Measurements from ENCODE around the gene MRPL21.

MRPL21 gene

DNA sequence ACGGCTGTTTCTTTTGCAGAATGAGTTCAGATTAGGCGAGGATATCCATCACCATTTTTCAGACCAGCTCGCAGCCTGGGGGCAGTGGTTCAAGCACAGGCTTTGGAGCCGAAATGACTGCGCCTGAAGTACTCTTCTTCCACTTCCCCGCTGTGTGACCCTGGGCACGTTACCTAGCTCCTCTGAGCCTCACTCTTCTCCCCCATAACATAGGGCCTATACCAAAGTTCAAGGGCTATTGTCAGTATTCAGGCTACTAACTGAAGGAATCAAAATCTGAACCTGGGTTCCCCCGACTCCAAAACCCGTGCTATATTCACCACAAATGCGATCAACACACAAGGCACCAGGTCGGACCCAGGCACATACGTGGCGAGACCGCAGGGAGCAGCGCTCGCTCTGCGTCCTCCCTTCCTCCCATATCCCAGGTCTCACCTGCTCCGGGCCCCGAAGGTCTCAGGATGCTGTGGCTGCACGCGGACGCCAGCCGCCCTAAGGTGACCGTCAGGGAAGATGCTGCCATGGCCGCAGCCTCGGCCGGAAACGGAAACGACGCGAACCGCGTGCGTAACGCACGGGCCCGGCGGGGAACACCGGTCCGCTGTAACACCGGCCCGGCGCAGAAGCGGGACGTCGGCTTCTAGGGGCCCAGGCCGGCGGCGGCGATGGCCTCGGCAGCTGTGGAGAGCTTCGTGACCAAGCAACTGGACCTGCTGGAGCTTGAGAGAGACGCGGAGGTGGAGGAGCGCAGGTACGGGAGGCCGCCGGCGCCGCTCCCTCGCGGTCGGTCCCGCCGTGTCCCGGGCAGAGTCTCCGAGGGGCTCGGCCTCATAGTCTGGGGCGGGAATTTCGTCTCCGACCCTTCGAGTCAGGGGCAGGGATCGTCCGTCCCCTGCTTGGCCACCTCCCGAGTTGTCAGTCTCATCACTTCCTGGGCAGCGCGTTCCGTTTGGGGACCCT lies at the start of gene MRPL21, which contains the start of gene IGHMBP2:
MRPL21 (minus strand) TSS at position 545 of the 960 bp plus-strand sequence; CDS start at position 523, 22 bp downstream.
IGHMBP2 (plus strand) TSS at position 604 of the 960 bp plus-strand sequence; CDS start at position 666, 62 bp downstream.
- H3K4me3 ChIP-seq (ENCODE audit: low read length), result peak within 1 kb of the TSS; percentile 96
- 0 out of 2 replicates have a peak, but pooled peaks cover 5% of the 10 kb centered on the region for H4K20me1 ChIP-seq (ENCODE audit: control insufficient read depth, insufficient read depth, low read depth, low read length)
- no peaks in the 10 kb centered on the region for H3K27me3 ChIP-seq (ENCODE audit: control insufficient read depth, low read length)
- H3K9me3 ChIP-seq (ENCODE audit: control insufficient read depth, insufficient read depth, low read length), result no peaks in the 10 kb centered on the region
- H3K27ac ChIP-seq (ENCODE audit: low read depth, low read length), result 0 out of 2 replicates have a peak within 1 kb of the TSS, but pooled peaks have one; percentile 3
- TF ChIP-seq, protein P1, sequence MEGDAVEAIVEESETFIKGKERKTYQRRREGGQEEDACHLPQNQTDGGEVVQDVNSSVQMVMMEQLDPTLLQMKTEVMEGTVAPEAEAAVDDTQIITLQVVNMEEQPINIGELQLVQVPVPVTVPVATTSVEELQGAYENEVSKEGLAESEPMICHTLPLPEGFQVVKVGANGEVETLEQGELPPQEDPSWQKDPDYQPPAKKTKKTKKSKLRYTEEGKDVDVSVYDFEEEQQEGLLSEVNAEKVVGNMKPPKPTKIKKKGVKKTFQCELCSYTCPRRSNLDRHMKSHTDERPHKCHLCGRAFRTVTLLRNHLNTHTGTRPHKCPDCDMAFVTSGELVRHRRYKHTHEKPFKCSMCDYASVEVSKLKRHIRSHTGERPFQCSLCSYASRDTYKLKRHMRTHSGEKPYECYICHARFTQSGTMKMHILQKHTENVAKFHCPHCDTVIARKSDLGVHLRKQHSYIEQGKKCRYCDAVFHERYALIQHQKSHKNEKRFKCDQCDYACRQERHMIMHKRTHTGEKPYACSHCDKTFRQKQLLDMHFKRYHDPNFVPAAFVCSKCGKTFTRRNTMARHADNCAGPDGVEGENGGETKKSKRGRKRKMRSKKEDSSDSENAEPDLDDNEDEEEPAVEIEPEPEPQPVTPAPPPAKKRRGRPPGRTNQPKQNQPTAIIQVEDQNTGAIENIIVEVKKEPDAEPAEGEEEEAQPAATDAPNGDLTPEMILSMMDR (IDR thresholded peaks at IDR 0.05; ENCODE audit: low read depth, low read length, poor library complexity, severe bottlenecking), result no peak
- TF ChIP-seq EZH2phosphoT487 (IDR thresholded peaks at IDR 0.05; ENCODE audit: borderline replicate concordance, low read length), result no peak
- no peaks in the 10 kb centered on the region for H3K9me2 ChIP-seq (replicated peaks; ENCODE audit: control insufficient read depth, low read length)
- H3K4me1 ChIP-seq (ENCODE audit: control insufficient read depth, low read length), result peaks cover 24% of the 10 kb centered on the region
- peaks cover 51% of the 10 kb centered on the region for H3K36me3 ChIP-seq (ENCODE audit: control insufficient read depth, low read length)
- peaks cover 75% of the 10 kb centered on the region for H3K79me2 ChIP-seq (ENCODE audit: control insufficient read depth, low read length)
- H3K4me2 ChIP-seq (ENCODE audit: low read length), result peak within 1 kb of the TSS; percentile 82
- H3F3A ChIP-seq (ENCODE audit: control insufficient read depth, insufficient read depth), result no peaks in the 10 kb centered on the region

DNA sequence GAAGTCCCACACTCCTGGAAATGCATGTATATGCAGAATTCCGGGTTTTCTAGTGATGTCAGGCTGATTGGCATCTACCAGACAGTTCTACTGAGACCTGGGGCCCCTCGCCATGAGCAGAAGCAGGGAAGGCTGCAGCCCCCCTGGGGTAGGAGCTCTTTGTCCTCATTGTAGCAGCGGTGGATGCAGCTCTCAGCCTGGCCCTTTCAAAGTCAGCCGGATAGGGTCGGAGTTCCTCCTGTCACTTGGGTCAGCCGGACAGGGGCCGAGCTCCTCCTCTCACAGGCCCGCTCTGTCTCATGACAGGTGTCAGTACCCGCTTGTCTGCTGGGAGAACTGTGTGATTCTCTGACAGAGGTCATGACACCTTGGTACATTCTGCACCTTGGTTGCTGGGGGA lies 47.1 kb upstream of the MRPL21 start:
- TF ChIP-seq EZH2phosphoT487 (IDR thresholded peaks at IDR 0.05; ENCODE audit: borderline replicate concordance, low read length), result no peak
- TF ChIP-seq, protein P1 (IDR thresholded peaks at IDR 0.05; ENCODE audit: low read depth, low read length, poor library complexity, severe bottlenecking), result no peak
- no peak overlapping the region for H3K4me2 ChIP-seq (ENCODE audit: low read length)

DNA sequence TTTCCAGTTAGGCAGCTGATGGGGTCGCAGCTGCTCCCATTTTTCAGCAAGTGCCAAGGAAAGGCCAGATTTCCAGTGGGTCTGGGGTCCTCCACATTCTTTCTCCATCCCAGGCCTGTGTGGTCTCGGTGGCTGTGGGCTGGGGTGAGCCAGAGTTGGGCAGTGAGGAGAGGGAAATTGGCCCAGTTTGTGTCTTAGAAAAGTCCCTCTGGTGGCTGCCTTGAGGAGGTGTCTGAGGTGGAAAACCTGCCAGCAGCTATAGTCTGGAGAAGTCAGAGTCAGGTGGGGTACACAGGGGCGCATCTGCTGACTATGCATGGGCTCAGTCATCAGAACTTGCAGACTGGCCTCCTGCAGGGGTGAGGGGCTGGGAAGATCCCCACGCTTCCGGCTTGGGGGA lies 46.6 kb upstream of the MRPL21 start:
- no peaks in the 10 kb centered on the region for H3F3A ChIP-seq (ENCODE audit: control insufficient read depth, insufficient read depth)
- H3K4me2 ChIP-seq (ENCODE audit: low read length), result no peak overlapping the region
- TF ChIP-seq, protein P1 (IDR thresholded peaks at IDR 0.05; ENCODE audit: low read depth, low read length, poor library complexity, severe bottlenecking), result peak; percentile 42
- TF ChIP-seq EZH2phosphoT487 (IDR thresholded peaks at IDR 0.05; ENCODE audit: borderline replicate concordance, low read length), result no peak
- H3K79me2 ChIP-seq (ENCODE audit: control insufficient read depth, low read length), result no peaks in the 10 kb centered on the region
- H4K20me1 ChIP-seq (ENCODE audit: control insufficient read depth, insufficient read depth, low read depth, low read length), result no peaks in the 10 kb centered on the region
- H3K9me3 ChIP-seq (ENCODE audit: control insufficient read depth, insufficient read depth, low read length), result no peaks in the 10 kb centered on the region
- H3K4me3 ChIP-seq (ENCODE audit: low read length), result no peak overlapping the region
- no peaks in the 10 kb centered on the region for H3K36me3 ChIP-seq (ENCODE audit: control insufficient read depth, low read length)
- no peaks in the 10 kb centered on the region for H3K27me3 ChIP-seq (ENCODE audit: control insufficient read depth, low read length)
- H3K9me2 ChIP-seq (replicated peaks; ENCODE audit: control insufficient read depth, low read length), result no peaks in the 10 kb centered on the region
- no peaks in the 10 kb centered on the region for H3K4me1 ChIP-seq (ENCODE audit: control insufficient read depth, low read length)
- no peak overlapping the region for H3K27ac ChIP-seq (ENCODE audit: low read depth, low read length)

More for the DNA sequence above, 47.1 kb upstream of the MRPL21 start:
- H3K9me2 ChIP-seq (replicated peaks; ENCODE audit: control insufficient read depth, low read length), result no peaks in the 10 kb centered on the region
- H3K9me3 ChIP-seq (ENCODE audit: control insufficient read depth, insufficient read depth, low read length), result no peaks in the 10 kb centered on the region
- no peaks in the 10 kb centered on the region for H4K20me1 ChIP-seq (ENCODE audit: control insufficient read depth, insufficient read depth, low read depth, low read length)
- no peaks in the 10 kb centered on the region for H3K4me1 ChIP-seq (ENCODE audit: control insufficient read depth, low read length)
- H3K79me2 ChIP-seq (ENCODE audit: control insufficient read depth, low read length), result no peaks in the 10 kb centered on the region
- H3F3A ChIP-seq (ENCODE audit: control insufficient read depth, insufficient read depth), result no peaks in the 10 kb centered on the region
- H3K27me3 ChIP-seq (ENCODE audit: control insufficient read depth, low read length), result no peaks in the 10 kb centered on the region
- no peak overlapping the region for H3K4me3 ChIP-seq (ENCODE audit: low read length)
- H3K27ac ChIP-seq (ENCODE audit: low read depth, low read length), result no peak overlapping the region
- H3K36me3 ChIP-seq (ENCODE audit: control insufficient read depth, low read length), result no peaks in the 10 kb centered on the region

All from DOHH2 (cell line).